AG09319 (cell line): ENCODE measurements around the gene GPT2.

Experiments used
- DNase-seq: peaks from one replicate; pipeline ENCODE4 v3.0.0-alpha.2; 2010; ENCODE audit warnings: low read depth; ENCODE audit errors: extremely low read depth
- TF ChIP-seq, protein P1 (sequence below): IDR thresholded peaks from 2 replicates; pipeline ENCODE4 v1.5.1; 2011; ENCODE audit warnings: low read depth, mild to moderate bottlenecking, inconsistent platforms, low read length, moderate library complexity

The GPT2 gene

GRCh38 chr16:46900455-46901235 is 16.5 kb downstream of the GPT2 start:
- DNase-seq: no peak
- TF ChIP-seq, protein P1, sequence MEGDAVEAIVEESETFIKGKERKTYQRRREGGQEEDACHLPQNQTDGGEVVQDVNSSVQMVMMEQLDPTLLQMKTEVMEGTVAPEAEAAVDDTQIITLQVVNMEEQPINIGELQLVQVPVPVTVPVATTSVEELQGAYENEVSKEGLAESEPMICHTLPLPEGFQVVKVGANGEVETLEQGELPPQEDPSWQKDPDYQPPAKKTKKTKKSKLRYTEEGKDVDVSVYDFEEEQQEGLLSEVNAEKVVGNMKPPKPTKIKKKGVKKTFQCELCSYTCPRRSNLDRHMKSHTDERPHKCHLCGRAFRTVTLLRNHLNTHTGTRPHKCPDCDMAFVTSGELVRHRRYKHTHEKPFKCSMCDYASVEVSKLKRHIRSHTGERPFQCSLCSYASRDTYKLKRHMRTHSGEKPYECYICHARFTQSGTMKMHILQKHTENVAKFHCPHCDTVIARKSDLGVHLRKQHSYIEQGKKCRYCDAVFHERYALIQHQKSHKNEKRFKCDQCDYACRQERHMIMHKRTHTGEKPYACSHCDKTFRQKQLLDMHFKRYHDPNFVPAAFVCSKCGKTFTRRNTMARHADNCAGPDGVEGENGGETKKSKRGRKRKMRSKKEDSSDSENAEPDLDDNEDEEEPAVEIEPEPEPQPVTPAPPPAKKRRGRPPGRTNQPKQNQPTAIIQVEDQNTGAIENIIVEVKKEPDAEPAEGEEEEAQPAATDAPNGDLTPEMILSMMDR: no peak

GRCh38 chr16:46901709-46902108 is 17.5 kb downstream of the GPT2 start:
- DNase-seq: no peak
- TF ChIP-seq, protein P1: no peak

GRCh38 chr16:46903255-46903905 is 19.2 kb downstream of the GPT2 start:
- TF ChIP-seq, protein P1: no peak
- DNase-seq: no peak

DNA sequence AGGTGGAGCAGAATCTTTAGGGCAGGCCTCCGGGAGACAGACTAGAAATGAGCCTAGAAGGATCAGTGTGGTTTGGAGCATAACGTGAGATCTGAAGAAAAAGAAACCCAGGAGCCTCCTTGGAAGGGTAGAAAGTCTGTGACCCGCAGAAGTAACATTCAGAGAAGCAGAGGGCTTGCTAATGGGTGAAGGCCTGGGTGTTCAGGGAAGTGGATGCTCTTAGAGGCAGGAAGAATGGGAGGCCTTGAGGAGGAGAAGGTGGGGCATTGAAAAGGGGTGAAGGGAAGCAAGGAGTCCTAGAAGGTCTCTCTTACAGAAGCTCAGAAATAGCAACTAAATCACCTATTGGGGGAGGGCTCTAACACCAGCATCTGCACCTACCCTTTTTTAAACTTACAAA is 20.3 kb downstream of the GPT2 start:
- TF ChIP-seq, protein P1: no peak
- no peak for DNase-seq

DNA sequence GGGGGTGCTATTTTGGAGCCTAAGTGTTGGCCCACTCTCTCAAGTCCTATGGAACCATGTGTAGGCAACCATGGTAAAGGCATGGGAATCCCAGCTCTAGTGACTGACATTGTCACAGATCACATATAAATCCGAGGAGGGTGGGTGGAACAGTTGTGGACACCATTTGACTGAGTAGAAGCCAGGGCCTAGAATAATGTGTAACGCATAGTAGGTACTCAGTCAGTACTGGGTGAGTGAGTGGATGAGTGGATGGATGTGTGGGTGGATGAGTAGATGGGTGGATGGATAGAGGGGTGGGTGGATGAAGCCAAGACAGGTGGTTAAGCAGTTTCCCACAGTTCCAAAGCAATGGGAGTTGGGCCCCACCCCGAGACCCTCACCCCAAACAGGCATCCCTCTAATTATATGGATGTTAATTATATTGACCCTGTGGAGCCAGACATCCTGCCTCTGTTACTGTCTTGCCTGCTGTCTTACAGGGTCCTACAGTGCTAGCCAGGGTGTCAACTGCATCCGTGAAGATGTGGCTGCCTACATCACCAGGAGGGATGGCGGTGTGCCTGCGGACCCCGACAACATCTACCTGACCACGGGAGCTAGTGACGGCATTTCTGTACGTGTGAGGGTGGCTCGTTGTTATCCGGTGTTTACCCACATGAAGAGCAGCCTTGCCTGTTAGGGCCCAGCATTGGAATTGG is 22.3 kb downstream of the GPT2 start:
- DNase-seq: no peak
- TF ChIP-seq, protein P1: no peak

GRCh38 chr16:46907061-46907774 is 23.1 kb downstream of the GPT2 start:
- TF ChIP-seq, protein P1: no peak
- DNase-seq: no peak
